Measurements from ENCODE around the gene TIMM29. TPM values are rescaled to one million over a fixed set of nuclear protein-coding genes. Genes with fewer than 3 reads are reported as not detected.
A peak's percentile ranks its signal among the peaks of the same experiment; 100 is the strongest.

TIMM29 gene
- total RNA-seq (10 to 100 TPM; 24.3 to 27.1 TPM), polyA plus RNA-seq (ENCODE audit: insufficient read length in 2 of 2) (10 to 100 TPM; 26.6 to 37.6 TPM)
- long read RNA-seq, donor 1, transcript TIMM29-201 (2 exons, 1,425 nt), result major isoform, 11 of 11 reads
- long read RNA-seq, donor 1, partial matches to known transcripts, result 0 of 11 reads
- long read RNA-seq, donor 1, other reads (novel, unspliced or antisense), result 0 of 11 reads
- long read RNA-seq, donor 2, result 0 reads
- long read RNA-seq, donor 3, partial matches to known transcripts, result 0 of 2 reads
- long read RNA-seq, donor 3, other reads (novel, unspliced or antisense), result 0 of 2 reads
- long read RNA-seq, donor 4, transcript TIMM29-201 (2 exons, 1,425 nt), result major isoform, 5 of 5 reads
- long read RNA-seq, donor 4, partial matches to known transcripts, result 0 of 5 reads
- long read RNA-seq, donor 4, other reads (novel, unspliced or antisense), result 0 of 5 reads

GRCh38 chr19:10928563-10929401, at the start of gene TIMM29, which contains the start of gene YIPF2:
TSS of gene TIMM29 (plus strand) at chr19:10928811. CDS start at chr19:10928823, 12 bp downstream.
TSS of gene YIPF2 (minus strand) at chr19:10928639. CDS start at chr19:10928410, 229 bp downstream.
- peak; percentile 94 to 100 (median 99) for DNase-seq (ENCODE audit: low read depth in 4 of 6, low spot score in 6 of 6)

DNA sequence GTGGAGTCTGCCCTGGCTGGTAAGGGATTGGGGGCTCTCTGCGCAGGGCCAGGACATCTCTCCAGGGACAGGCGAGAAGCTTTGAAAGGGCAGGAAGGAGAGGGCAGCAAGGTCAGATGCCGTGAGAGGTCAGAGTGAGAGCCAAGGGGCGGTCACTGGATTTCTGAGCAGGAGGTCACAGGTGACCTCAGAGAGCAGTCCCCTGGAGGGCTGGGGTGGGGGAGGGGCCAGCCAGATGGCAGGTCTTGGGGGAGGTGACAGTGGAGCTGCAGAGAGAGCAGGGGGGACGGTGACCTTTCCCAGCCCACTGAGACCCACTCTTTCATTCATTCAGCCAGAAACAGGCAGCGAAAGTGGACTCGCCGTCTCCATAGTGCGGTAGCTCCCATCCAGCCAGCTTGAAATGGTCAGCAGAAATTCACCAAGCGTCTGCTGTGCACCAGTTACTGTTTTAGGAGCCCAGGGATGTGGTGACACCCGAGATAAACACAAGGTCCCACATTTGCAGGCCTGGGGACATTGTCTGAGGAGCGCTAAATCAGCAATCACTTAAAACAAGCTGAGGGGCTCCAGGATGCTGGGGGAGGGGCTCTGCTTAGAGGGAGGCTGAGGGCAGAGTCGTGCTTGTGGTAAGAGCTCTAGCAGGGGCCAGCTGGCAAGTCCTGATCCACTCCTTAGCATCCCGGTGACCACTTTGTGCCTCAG, 47.1 kb upstream of the TIMM29 start:
- WGBS (ENCODE audit: insufficient coverage), result 62% methylated on average over 13 of the region's 14 CpGs
- DNase-seq (ENCODE audit: low read depth in 4 of 6, low spot score in 6 of 6), result no peak
- no peaks in the 10 kb centered on the region for H3K9me3 ChIP-seq (ENCODE audit: control insufficient read depth, insufficient read depth, low read length)
- H3K36me3 ChIP-seq (ENCODE audit: control insufficient read depth, insufficient read depth, low read length), result peaks cover 29% of the 10 kb centered on the region
- no peak overlapping the region for H3K4me3 ChIP-seq (ENCODE audit: low read depth, low read length)
- peaks cover 48% of the 10 kb centered on the region for H3K4me1 ChIP-seq (ENCODE audit: control insufficient read depth, insufficient read depth, low read length)
- no peaks in the 10 kb centered on the region for H3K27me3 ChIP-seq (ENCODE audit: control insufficient read depth, insufficient read depth, low read length)
- H3K27ac ChIP-seq (ENCODE audit: low read depth, low read length), result no peak overlapping the region

More at GRCh38 chr19:10928563-10929401, at the start of gene TIMM29, which contains the start of gene YIPF2:
- Histone ChIP-seq H3K4me3 (ENCODE audit: low read depth, low read length) (peak within 1 kb of the TSS; percentile 84), H3K27me3 (ENCODE audit: control insufficient read depth, insufficient read depth, low read length) (no peaks in the 10 kb centered on the region), H3K36me3 (ENCODE audit: control insufficient read depth, insufficient read depth, low read length) (peaks cover 64% of the 10 kb centered on the region), H3K4me1 (ENCODE audit: control insufficient read depth, insufficient read depth, low read length) (peaks cover 24% of the 10 kb centered on the region), H3K27ac (ENCODE audit: low read depth, low read length) (peak within 1 kb of the TSS; percentile 47), H3K9me3 (ENCODE audit: control insufficient read depth, insufficient read depth, low read length) (no peaks in the 10 kb centered on the region)
- under 1% methylated on average over 96 of the region's 96 CpGs for WGBS (ENCODE audit: insufficient coverage)

- Histone ChIP-seq H3K27ac (ENCODE audit: low read depth, low read length) (no peak overlapping the region), H3K9me3 (ENCODE audit: control insufficient read depth, insufficient read depth, low read length) (no peaks in the 10 kb centered on the region), H3K4me1 (ENCODE audit: control insufficient read depth, insufficient read depth, low read length) (peaks cover 47% of the 10 kb centered on the region), H3K36me3 (ENCODE audit: control insufficient read depth, insufficient read depth, low read length) (peaks cover 33% of the 10 kb centered on the region), H3K27me3 (ENCODE audit: control insufficient read depth, insufficient read depth, low read length) (no peaks in the 10 kb centered on the region), H3K4me3 (ENCODE audit: low read depth, low read length) (no peak overlapping the region)
- 58% methylated on average over 8 of the region's 9 CpGs for WGBS (ENCODE audit: insufficient coverage)
- DNase-seq (ENCODE audit: low read depth in 4 of 6, low spot score in 6 of 6), result no peak
Observed at GRCh38 chr19:10882108-10882457, 46.5 kb upstream of the TIMM29 start.

- DNase-seq (ENCODE audit: low read depth in 4 of 6, low spot score in 6 of 6), result no peak
- peaks cover 39% of the 10 kb centered on the region for H3K36me3 ChIP-seq (ENCODE audit: control insufficient read depth, insufficient read depth, low read length)
- H3K27me3 ChIP-seq (ENCODE audit: control insufficient read depth, insufficient read depth, low read length), result no peaks in the 10 kb centered on the region
- H3K4me3 ChIP-seq (ENCODE audit: low read depth, low read length), result no peak overlapping the region
- H3K4me1 ChIP-seq (ENCODE audit: control insufficient read depth, insufficient read depth, low read length), result peaks cover 63% of the 10 kb centered on the region
- no peak overlapping the region for H3K27ac ChIP-seq (ENCODE audit: low read depth, low read length)
- H3K9me3 ChIP-seq (ENCODE audit: control insufficient read depth, insufficient read depth, low read length), result no peaks in the 10 kb centered on the region
- no CpG with 5 or more reads among the region's 2 CpGs for WGBS (ENCODE audit: insufficient coverage)
Observed at GRCh38 chr19:10884274-10884673, 44.3 kb upstream of the TIMM29 start.

- peaks cover 31% of the 10 kb centered on the region for H3K36me3 ChIP-seq (ENCODE audit: control insufficient read depth, insufficient read depth, low read length)
- no peaks in the 10 kb centered on the region for H3K27me3 ChIP-seq (ENCODE audit: control insufficient read depth, insufficient read depth, low read length)
- peaks cover 62% of the 10 kb centered on the region for H3K4me1 ChIP-seq (ENCODE audit: control insufficient read depth, insufficient read depth, low read length)
- 17% methylated on average over 8 of the region's 20 CpGs for WGBS (ENCODE audit: insufficient coverage)
- H3K4me3 ChIP-seq (ENCODE audit: low read depth, low read length), result no peak overlapping the region
- no peaks in the 10 kb centered on the region for H3K9me3 ChIP-seq (ENCODE audit: control insufficient read depth, insufficient read depth, low read length)
- peak in 2 of 6 donors; percentile 69 to 73 for DNase-seq (ENCODE audit: low read depth in 4 of 6, low spot score in 6 of 6)
- H3K27ac ChIP-seq (ENCODE audit: low read depth, low read length), result peak overlapping the region; percentile 61
Observed at GRCh38 chr19:10885201-10886169, 43.1 kb upstream of the TIMM29 start.

- DNase-seq (ENCODE audit: low read depth in 4 of 6, low spot score in 6 of 6), result no peak
- Histone ChIP-seq H3K4me1 (ENCODE audit: control insufficient read depth, insufficient read depth, low read length) (peaks cover 63% of the 10 kb centered on the region), H3K36me3 (ENCODE audit: control insufficient read depth, insufficient read depth, low read length) (peaks cover 17% of the 10 kb centered on the region), H3K27ac (ENCODE audit: low read depth, low read length) (no peak overlapping the region), H3K27me3 (ENCODE audit: control insufficient read depth, insufficient read depth, low read length) (no peaks in the 10 kb centered on the region), H3K4me3 (ENCODE audit: low read depth, low read length) (no peak overlapping the region), H3K9me3 (ENCODE audit: control insufficient read depth, insufficient read depth, low read length) (no peaks in the 10 kb centered on the region)
- WGBS (ENCODE audit: insufficient coverage), result 68% methylated on average over 9 of the region's 9 CpGs
Observed at GRCh38 chr19:10887616-10888367, 40.8 kb upstream of the TIMM29 start.

DNA sequence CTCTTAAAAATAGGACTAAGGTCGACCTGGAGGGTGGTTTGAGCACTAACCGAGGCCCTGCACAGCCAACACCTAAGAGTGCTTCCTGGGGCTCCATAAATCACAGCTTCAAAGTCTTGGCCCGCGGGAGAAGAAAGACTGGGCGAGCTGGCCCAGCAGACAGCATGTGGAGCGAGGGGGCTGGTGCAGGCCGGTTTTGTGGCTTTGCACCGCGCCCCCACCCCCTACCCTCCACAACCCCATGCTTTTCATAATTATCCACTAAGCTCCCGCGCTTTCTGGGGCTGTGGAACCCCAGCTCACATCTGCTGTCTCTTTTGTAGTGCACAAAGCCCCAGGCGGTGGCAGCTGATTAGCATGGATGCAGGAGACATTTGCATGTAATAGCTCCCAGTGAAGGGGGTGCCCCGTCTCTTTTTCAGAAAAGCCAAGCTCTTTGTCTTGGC, 40.2 kb upstream of the TIMM29 start:
- Histone ChIP-seq H3K36me3 (ENCODE audit: control insufficient read depth, insufficient read depth, low read length) (peaks cover 11% of the 10 kb centered on the region), H3K9me3 (ENCODE audit: control insufficient read depth, insufficient read depth, low read length) (no peaks in the 10 kb centered on the region), H3K4me1 (ENCODE audit: control insufficient read depth, insufficient read depth, low read length) (peaks cover 65% of the 10 kb centered on the region), H3K4me3 (ENCODE audit: low read depth, low read length) (no peak overlapping the region), H3K27ac (ENCODE audit: low read depth, low read length) (peak overlapping the region; percentile 7), H3K27me3 (ENCODE audit: control insufficient read depth, insufficient read depth, low read length) (no peaks in the 10 kb centered on the region)
- 12% methylated on average over 10 of the region's 13 CpGs for WGBS (ENCODE audit: insufficient coverage)
- DNase-seq (ENCODE audit: low read depth in 4 of 6, low spot score in 6 of 6), result peak in 2 of 6 donors; percentile 86 to 91

DNA sequence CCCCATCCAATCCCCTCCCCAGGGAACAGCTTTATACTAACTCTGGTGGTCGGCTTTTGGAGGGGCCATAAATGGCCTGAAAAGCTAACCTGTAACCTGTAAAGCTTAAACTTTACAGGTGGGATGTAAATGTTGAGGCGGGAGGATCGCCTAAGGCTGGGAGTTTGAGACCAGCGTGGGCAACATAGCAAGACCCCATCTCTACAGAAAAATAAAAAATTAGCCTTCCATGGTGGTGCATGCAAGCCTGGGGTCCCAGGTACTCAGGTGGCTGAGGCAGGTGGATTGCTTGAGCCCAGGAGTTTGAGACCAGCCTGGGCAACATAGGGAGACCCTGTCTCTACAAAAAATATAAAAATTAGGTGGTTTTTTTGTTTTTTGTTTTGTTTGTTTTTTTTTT, 38.7 kb upstream of the TIMM29 start:
- DNase-seq (ENCODE audit: low read depth in 4 of 6, low spot score in 6 of 6), result no peak
- WGBS (ENCODE audit: insufficient coverage), result no CpG with 5 or more reads among the region's 4 CpGs
- Histone ChIP-seq H3K4me1 (ENCODE audit: control insufficient read depth, insufficient read depth, low read length) (peaks cover 73% of the 10 kb centered on the region), H3K27ac (ENCODE audit: low read depth, low read length) (no peak overlapping the region), H3K9me3 (ENCODE audit: control insufficient read depth, insufficient read depth, low read length) (no peaks in the 10 kb centered on the region), H3K36me3 (ENCODE audit: control insufficient read depth, insufficient read depth, low read length) (peaks cover 11% of the 10 kb centered on the region), H3K4me3 (ENCODE audit: low read depth, low read length) (no peak overlapping the region), H3K27me3 (ENCODE audit: control insufficient read depth, insufficient read depth, low read length) (no peaks in the 10 kb centered on the region)

Data from spinal cord (tissue), 10 donors.